KMS-11 (cell line): Measurements from ENCODE around the gene CD40LG.

Experiments
- H2AFZ ChIP-seq: fragments of 200-600 bp; sonication (generic); 2 replicates; pipeline ENCODE4 v1.6.1; 2016; ENCODE audit warnings: antibody characterized with exemption, mixed run types, low read depth
- H3K27ac ChIP-seq: fragments of 200-600 bp; sonication (generic); 2 replicates; pipeline ENCODE4 v1.6.1; 2016; ENCODE audit warnings: mild to moderate bottlenecking, mixed run types
- H3K27me3 ChIP-seq: fragments of 200-600 bp; sonication (generic); 2 replicates; pipeline ENCODE4 v1.6.1; 2017; ENCODE audit warnings: mild to moderate bottlenecking, low read depth, mixed run types, moderate library complexity; ENCODE audit not compliant: insufficient read depth
- H3K36me3 ChIP-seq: fragments of 200-600 bp; sonication (generic); 2 replicates; pipeline ENCODE4 v1.6.1; 2017; ENCODE audit warnings: mild to moderate bottlenecking, mixed run types; ENCODE audit not compliant: insufficient read depth
- H3K4me1 ChIP-seq: fragments of 200-600 bp; sonication (generic); 2 replicates; pipeline ENCODE4 v1.6.1; 2016; ENCODE audit warnings: mild to moderate bottlenecking, low read depth, mixed run types; ENCODE audit not compliant: poor library complexity, severe bottlenecking
- H3K4me2 ChIP-seq: fragments of 200-600 bp; sonication (generic); 2 replicates; pipeline ENCODE4 v1.7.0; 2016; ENCODE audit warnings: mild to moderate bottlenecking, mixed run types
- H3K4me3 ChIP-seq: fragments of 200-600 bp; sonication (generic); IDR thresholded peaks from 2 replicates; pipeline ENCODE4 v1.6.1; 2017; ENCODE audit warnings: low read depth, low read length, mixed read lengths; ENCODE audit not compliant: insufficient read depth
- H3K79me2 ChIP-seq: fragments of 200-600 bp; sonication (generic); 2 replicates; pipeline ENCODE4 v1.6.1; 2016; ENCODE audit warnings: low read depth, mixed run types; ENCODE audit not compliant: insufficient read depth
- H3K9ac ChIP-seq: fragments of 200-600 bp; sonication (generic); 2 replicates; pipeline ENCODE4 v1.6.1; 2016; ENCODE audit warnings: mild to moderate bottlenecking, mixed run types
- H4K20me1 ChIP-seq: fragments of 200-600 bp; sonication (generic); 2 replicates; pipeline ENCODE4 v1.6.1; 2016; ENCODE audit warnings: mild to moderate bottlenecking, mixed run types; ENCODE audit not compliant: insufficient read depth
- TF ChIP-seq, protein P1 (sequence below): fragments of 200-600 bp; sonication (generic); conservative IDR thresholded peaks from 2 replicates; pipeline ENCODE4 v1.6.1; 2017; ENCODE audit warnings: low read depth, mild to moderate bottlenecking, antibody characterized with exemption, low read length, moderate library complexity, mixed read lengths

The CD40LG gene

GRCh38 chrX:136622568-136622967 lies 25.4 kb upstream of the CD40LG start:
- H2AFZ ChIP-seq: no peak overlapping the region
- H4K20me1 ChIP-seq: no peaks in the 10 kb centered on the region
- no peaks in the 10 kb centered on the region for H3K27me3 ChIP-seq
- no peak overlapping the region for H3K4me3 ChIP-seq
- H3K27ac ChIP-seq: no peak overlapping the region
- H3K36me3 ChIP-seq: no peaks in the 10 kb centered on the region
- no peak overlapping the region for H3K9ac ChIP-seq
- no peaks in the 10 kb centered on the region for H3K79me2 ChIP-seq
- no peak overlapping the region for H3K4me2 ChIP-seq
- no peaks in the 10 kb centered on the region for H3K4me1 ChIP-seq
- TF ChIP-seq, protein P1, sequence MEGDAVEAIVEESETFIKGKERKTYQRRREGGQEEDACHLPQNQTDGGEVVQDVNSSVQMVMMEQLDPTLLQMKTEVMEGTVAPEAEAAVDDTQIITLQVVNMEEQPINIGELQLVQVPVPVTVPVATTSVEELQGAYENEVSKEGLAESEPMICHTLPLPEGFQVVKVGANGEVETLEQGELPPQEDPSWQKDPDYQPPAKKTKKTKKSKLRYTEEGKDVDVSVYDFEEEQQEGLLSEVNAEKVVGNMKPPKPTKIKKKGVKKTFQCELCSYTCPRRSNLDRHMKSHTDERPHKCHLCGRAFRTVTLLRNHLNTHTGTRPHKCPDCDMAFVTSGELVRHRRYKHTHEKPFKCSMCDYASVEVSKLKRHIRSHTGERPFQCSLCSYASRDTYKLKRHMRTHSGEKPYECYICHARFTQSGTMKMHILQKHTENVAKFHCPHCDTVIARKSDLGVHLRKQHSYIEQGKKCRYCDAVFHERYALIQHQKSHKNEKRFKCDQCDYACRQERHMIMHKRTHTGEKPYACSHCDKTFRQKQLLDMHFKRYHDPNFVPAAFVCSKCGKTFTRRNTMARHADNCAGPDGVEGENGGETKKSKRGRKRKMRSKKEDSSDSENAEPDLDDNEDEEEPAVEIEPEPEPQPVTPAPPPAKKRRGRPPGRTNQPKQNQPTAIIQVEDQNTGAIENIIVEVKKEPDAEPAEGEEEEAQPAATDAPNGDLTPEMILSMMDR: no peak

DNA sequence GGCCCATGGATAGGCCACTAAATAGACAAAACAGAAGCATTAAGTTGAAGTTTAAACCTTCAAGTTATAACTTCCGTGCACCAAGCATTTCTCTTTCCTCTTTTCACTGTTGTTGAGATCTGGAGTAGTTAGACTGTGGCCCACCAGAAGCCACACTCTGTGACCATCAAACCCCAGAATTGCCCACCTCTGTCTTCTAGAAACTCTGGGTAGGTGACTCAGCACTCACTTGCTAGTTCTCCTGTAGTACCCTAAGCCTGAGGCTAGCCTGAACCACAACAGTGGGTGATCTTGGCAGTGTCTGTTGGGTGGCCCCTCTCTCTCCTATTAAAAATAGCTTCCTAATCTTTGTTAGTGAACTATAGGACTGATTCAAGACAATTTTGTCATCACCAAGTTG lies 24.6 kb upstream of the CD40LG start:
- no peak overlapping the region for H2AFZ ChIP-seq
- TF ChIP-seq, protein P1: no peak
- no peaks in the 10 kb centered on the region for H3K36me3 ChIP-seq
- H3K4me2 ChIP-seq: no peak overlapping the region
- no peaks in the 10 kb centered on the region for H3K79me2 ChIP-seq
- H3K27ac ChIP-seq: no peak overlapping the region
- H3K27me3 ChIP-seq: no peaks in the 10 kb centered on the region
- H4K20me1 ChIP-seq: no peaks in the 10 kb centered on the region
- H3K9ac ChIP-seq: no peak overlapping the region
- no peak overlapping the region for H3K4me3 ChIP-seq
- no peaks in the 10 kb centered on the region for H3K4me1 ChIP-seq

- Histone ChIP-seq H3K4me2 (no peak overlapping the region), H3K27me3 (no peaks in the 10 kb centered on the region), H3K36me3 (no peaks in the 10 kb centered on the region), H3K9ac (no peak overlapping the region), H2AFZ (no peak overlapping the region), H4K20me1 (no peaks in the 10 kb centered on the region), H3K4me1 (no peaks in the 10 kb centered on the region), H3K79me2 (no peaks in the 10 kb centered on the region), H3K27ac (no peak overlapping the region), H3K4me3 (no peak overlapping the region)
- TF ChIP-seq, protein P1: no peak
Measured at GRCh38 chrX:136625246-136625645, 22.7 kb upstream of the CD40LG start.

DNA sequence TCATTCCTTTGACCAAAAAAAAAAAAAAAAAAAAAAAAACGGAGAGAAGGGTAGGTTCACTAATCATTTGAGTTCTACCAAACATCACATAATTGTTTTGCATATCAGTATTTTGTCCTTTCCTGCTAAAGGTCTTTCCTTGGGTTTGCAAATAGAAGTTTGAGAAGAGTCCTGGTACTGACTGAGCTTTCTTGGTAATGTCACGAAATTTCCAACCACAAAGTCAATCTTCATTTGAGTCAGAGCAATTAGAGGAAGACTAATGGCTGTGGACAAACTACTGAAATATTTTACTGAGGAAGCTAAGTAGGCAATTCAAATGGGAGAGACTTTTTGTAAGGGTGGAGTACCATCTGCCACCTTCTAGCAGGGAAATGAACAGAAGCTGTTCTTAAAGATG lies 21.7 kb upstream of the CD40LG start:
- H3K4me1 ChIP-seq: no peaks in the 10 kb centered on the region
- no peak overlapping the region for H3K27ac ChIP-seq
- no peaks in the 10 kb centered on the region for H4K20me1 ChIP-seq
- TF ChIP-seq, protein P1: no peak
- no peaks in the 10 kb centered on the region for H3K36me3 ChIP-seq
- H3K79me2 ChIP-seq: no peaks in the 10 kb centered on the region
- H3K4me2 ChIP-seq: no peak overlapping the region
- no peak overlapping the region for H2AFZ ChIP-seq
- H3K9ac ChIP-seq: no peak overlapping the region
- H3K27me3 ChIP-seq: no peaks in the 10 kb centered on the region
- no peak overlapping the region for H3K4me3 ChIP-seq
